Coronary artery (tissue), 2 donors: ENCODE measurements around the gene TMEM97.

Experiments
- DNase-seq: peaks from one replicate; pipeline ENCODE4 v3.0.0-alpha.2; 2017; ENCODE audit warnings: low spot score
- H3K27ac ChIP-seq, 2 donors: fragments of 200-600 bp; sonication (generic); one replicate each; pipeline ENCODE4 v1.5.1; 2016 to 2019
- H3K4me3 ChIP-seq: fragments of 200-600 bp; sonication (generic); 2 replicates; pipeline ENCODE4 v1.5.1; 2016; ENCODE audit warnings: mild to moderate bottlenecking, moderate library complexity
- TF ChIP-seq, protein P1 (sequence below): fragments of 200-600 bp; sonication (generic); IDR thresholded peaks from one replicate; pipeline ENCODE4 v1.5.1; 2019; ENCODE audit warnings: antibody characterized with exemption

Gene TMEM97

DNA sequence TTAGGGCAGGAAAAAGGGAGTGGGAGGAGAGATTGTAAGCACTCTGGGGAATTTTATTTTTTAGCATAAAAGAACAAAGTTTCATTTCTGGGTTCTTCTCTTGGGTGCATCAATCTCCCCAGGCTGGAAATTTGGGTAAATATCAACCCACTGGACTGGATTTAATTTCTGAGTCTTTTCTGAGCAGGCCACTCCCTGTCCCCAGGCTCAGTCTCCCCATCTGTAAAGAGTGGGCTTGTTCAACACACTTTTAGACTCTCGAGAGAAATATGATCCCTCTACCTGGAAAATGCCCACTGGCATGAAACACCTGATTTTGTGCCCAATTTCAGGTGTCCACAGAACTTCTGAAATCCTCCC, 51.7 kb downstream of the TMEM97 start:
- Histone ChIP-seq H3K4me3 (peak overlapping the region; percentile 82), H3K27ac (peak overlapping the region; percentile 34 to 84)
- no peak for DNase-seq
- TF ChIP-seq, protein P1, sequence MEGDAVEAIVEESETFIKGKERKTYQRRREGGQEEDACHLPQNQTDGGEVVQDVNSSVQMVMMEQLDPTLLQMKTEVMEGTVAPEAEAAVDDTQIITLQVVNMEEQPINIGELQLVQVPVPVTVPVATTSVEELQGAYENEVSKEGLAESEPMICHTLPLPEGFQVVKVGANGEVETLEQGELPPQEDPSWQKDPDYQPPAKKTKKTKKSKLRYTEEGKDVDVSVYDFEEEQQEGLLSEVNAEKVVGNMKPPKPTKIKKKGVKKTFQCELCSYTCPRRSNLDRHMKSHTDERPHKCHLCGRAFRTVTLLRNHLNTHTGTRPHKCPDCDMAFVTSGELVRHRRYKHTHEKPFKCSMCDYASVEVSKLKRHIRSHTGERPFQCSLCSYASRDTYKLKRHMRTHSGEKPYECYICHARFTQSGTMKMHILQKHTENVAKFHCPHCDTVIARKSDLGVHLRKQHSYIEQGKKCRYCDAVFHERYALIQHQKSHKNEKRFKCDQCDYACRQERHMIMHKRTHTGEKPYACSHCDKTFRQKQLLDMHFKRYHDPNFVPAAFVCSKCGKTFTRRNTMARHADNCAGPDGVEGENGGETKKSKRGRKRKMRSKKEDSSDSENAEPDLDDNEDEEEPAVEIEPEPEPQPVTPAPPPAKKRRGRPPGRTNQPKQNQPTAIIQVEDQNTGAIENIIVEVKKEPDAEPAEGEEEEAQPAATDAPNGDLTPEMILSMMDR = no peak

- DNase-seq = peak; percentile 92
- Histone ChIP-seq H3K27ac (peak within 1 kb of the TSS; percentile 41 to 84), H3K4me3 (peak within 1 kb of the TSS; percentile 82)
- TF ChIP-seq, protein P1 = no peak
Measured at GRCh38 chr17:28371245-28372202, 52.5 kb downstream of the TMEM97 start, which contains the start of gene SARM1. Gene SARM1, plus strand, starts transcription at chr17:28371694. Its CDS starts 339 bp downstream, at chr17:28372033.

- TF ChIP-seq, protein P1 = no peak
- Histone ChIP-seq H3K4me3 (peak overlapping the region; percentile 82), H3K27ac (peak overlapping the region; percentile 41 to 84)
- DNase-seq = no peak
Measured at GRCh38 chr17:28372203-28372944, 53.4 kb downstream of the TMEM97 start.

DNA sequence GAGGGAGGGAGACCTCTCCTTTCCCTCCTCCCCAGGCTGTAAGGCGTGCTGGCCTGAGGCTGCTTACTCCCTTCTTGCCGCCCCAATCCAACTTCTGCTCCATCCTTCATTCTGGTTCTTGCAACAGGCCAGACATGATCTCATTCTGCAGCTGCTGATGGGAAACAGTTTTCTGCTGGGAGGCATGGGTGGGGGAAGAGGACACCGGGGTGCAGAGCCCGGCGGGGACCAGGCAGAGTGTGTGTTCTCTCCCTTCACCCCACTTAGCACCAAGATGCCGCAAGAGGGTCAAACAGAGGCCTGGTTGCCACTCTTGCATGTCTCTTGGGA, 53.9 kb downstream of the TMEM97 start:
- no peak overlapping the region for H3K27ac ChIP-seq
- TF ChIP-seq, protein P1 = no peak
- DNase-seq = no peak
- peak overlapping the region; percentile 82 for H3K4me3 ChIP-seq
